Tibial artery (tissue), 4 donors: ENCODE results near the gene RASD1.
"Not testable (repeated sequence)": the region's sequence is repeated elsewhere in the genome, so short reads cannot be mapped to it uniquely, and the experiment has no call there.

Experiments
- DNase-seq, 2 donors: peaks; one replicate each; pipeline ENCODE4 v3.0.0-alpha.2; 2019
- H3K27ac ChIP-seq, 2 donors: fragments of 200-600 bp; sonication (generic) in 1 of 2; 1 replicate in 1 of 2; 2 replicates in 1 of 2; pipeline ENCODE4 v1.5.1; 2018 to 2019; ENCODE audit warnings: mild to moderate bottlenecking in 1 of 2
- H3K27me3 ChIP-seq, 2 donors: fragments of 200-600 bp; sonication (generic) in 1 of 2; one replicate each; pipeline versions ENCODE4 v1.5.1 to v1.6.0; 2016 to 2019
- H3K36me3 ChIP-seq, 3 donors: fragments of 200-600 bp; sonication (generic) in 2 of 3; one replicate each; pipeline ENCODE4 v1.5.1; 2016 to 2019; ENCODE audit warnings: mild to moderate bottlenecking in 2 of 3
- H3K4me1 ChIP-seq, 4 donors: fragments of 200-600 bp; sonication (generic) in 2 of 4; 1 replicate in 3 of 4; 2 replicates in 1 of 4; pipeline ENCODE4 v1.5.1; 2016 to 2019
- H3K4me3 ChIP-seq, 2 donors: fragments of 200-600 bp; sonication (generic) in 1 of 2; 1 replicate in 1 of 2; 2 replicates in 1 of 2; pipeline ENCODE4 v1.5.1; 2018 to 2019; ENCODE audit warnings: mild to moderate bottlenecking in 2 of 2
- H3K9me3 ChIP-seq, 3 donors: fragments of 200-600 bp; sonication (generic) in 1 of 3; one replicate each; pipeline ENCODE4 v1.5.1; 2016 to 2019
- CTCF ChIP-seq, 2 experiments: fragments of 200-600 bp in 1 of 2; fragments of 450-650 bp in 1 of 2; IDR thresholded peaks; one replicate each; pipeline ENCODE4 v1.5.1; 2017 to 2019; ENCODE audit warnings: antibody characterized with exemption in 2 of 2, mild to moderate bottlenecking in 1 of 2, moderate library complexity in 1 of 2
- intact Hi-C: fragments of 100-400 bp; cut with DNase I; formaldehyde crosslinking; loops from one replicate; pipeline ENCODE4 v1.15.0; 2023; ENCODE audit warnings: low total_unique reads

The RASD1 gene

GRCh38 chr17:17492085-17492484 is 4.1 kb downstream of the RASD1 start:
- peak in 1 of 2 donors; percentile 32 for DNase-seq
- H3K9me3 ChIP-seq, result no peaks in the 10 kb centered on the region
- TF ChIP-seq CTCF (IDR thresholded peaks at IDR 0.05), result no peak
- H3K27ac ChIP-seq, result no peak overlapping the region
- no peaks in the 10 kb centered on the region for H3K27me3 ChIP-seq
- peaks cover 0 to 31% (median 18%) of the 10 kb centered on the region in 4 donors for H3K4me1 ChIP-seq
- peaks cover 9 to 55% (median 24%) of the 10 kb centered on the region in 3 donors for H3K36me3 ChIP-seq
- intact Hi-C loops, result no loop called here
- no peak overlapping the region for H3K4me3 ChIP-seq

- no peak overlapping the region for H3K27ac ChIP-seq
Measured at GRCh38 chr17:17491546-17491988, 4.6 kb downstream of the RASD1 start.

GRCh38 chr17:17491031-17491471 is 5.1 kb downstream of the RASD1 start:
- Histone ChIP-seq H3K4me3 (no peak overlapping the region), H3K36me3 (peaks cover 9 to 62% (median 24%) of the 10 kb centered on the region in 3 donors), H3K4me1 (peaks cover 0 to 22% (median 15%) of the 10 kb centered on the region in 4 donors), H3K27ac (no peak overlapping the region), H3K9me3 (no peaks in the 10 kb centered on the region), H3K27me3 (no peaks in the 10 kb centered on the region)
- intact Hi-C loops, result no loop called here
- no peak for TF ChIP-seq CTCF (IDR thresholded peaks at IDR 0.05)
- DNase-seq, result peak in 1 of 2 donors; percentile 19

More at GRCh38 chr17:17491546-17491988, 4.6 kb downstream of the RASD1 start:
- no peak overlapping the region for H3K4me3 ChIP-seq
- DNase-seq, result peak in 1 of 2 donors; percentile 55
- intact Hi-C loops, result no loop called here
- H3K27me3 ChIP-seq, result no peaks in the 10 kb centered on the region
- TF ChIP-seq CTCF (IDR thresholded peaks at IDR 0.05), result no peak
- H3K4me1 ChIP-seq, result peaks cover 0 to 26% (median 15%) of the 10 kb centered on the region in 4 donors
- no peaks in the 10 kb centered on the region for H3K9me3 ChIP-seq
- H3K36me3 ChIP-seq, result peaks cover 9 to 57% (median 24%) of the 10 kb centered on the region in 3 donors

GRCh38 chr17:17487998-17488397 is 8.2 kb downstream of the RASD1 start:
- Histone ChIP-seq H3K9me3 (no peaks in the 10 kb centered on the region), H3K27ac (no peak overlapping the region), H3K27me3 (no peaks in the 10 kb centered on the region), H3K36me3 (peaks cover 9 to 70% (median 24%) of the 10 kb centered on the region in 3 donors), H3K4me1 (no peaks in the 10 kb centered on the region), H3K4me3 (no peak overlapping the region)
- intact Hi-C loops, result no loop called here
- no peak for DNase-seq
- TF ChIP-seq CTCF (IDR thresholded peaks at IDR 0.05), result no peak

- H3K27ac ChIP-seq, H3K4me1 ChIP-seq, DNase-seq, H3K4me3 ChIP-seq, H3K9me3 ChIP-seq, H3K27me3 ChIP-seq, intact Hi-C loops: not testable (repeated sequence)
- H3K36me3 ChIP-seq, result peaks cover 4 to 54% (median 13%) of the 10 kb centered on the region in 3 donors
Measured at GRCh38 chr17:17486416-17486815, 9.8 kb downstream of the RASD1 start.

GRCh38 chr17:17485420-17485819 is 10.8 kb downstream of the RASD1 start:
- Histone ChIP-seq H3K36me3 (peaks cover 4 to 49% (median 7%) of the 10 kb centered on the region in 3 donors), H3K27ac (no peak overlapping the region), H3K4me3 (no peak overlapping the region), H3K9me3 (no peaks in the 10 kb centered on the region), H3K4me1 (peaks cover 0 to 4% (median 0%) of the 10 kb centered on the region in 4 donors), H3K27me3 (no peaks in the 10 kb centered on the region)
- DNase-seq, result no peak
- TF ChIP-seq CTCF (IDR thresholded peaks at IDR 0.05), result no peak
- intact Hi-C loops, result no loop called here
